GM23338 (cell line): ENCODE data around the gene SPR. TPM values are rescaled to one million over a fixed set of nuclear protein-coding genes. Genes with fewer than 3 reads are reported as not detected.

Source experiments
- ATAC-seq: fragments of 200-7000 bp; cut with Tn5 transposase; 3 replicates; pipeline ENCODE4 v1.9.1; 2020
- DNase-seq: peaks from one replicate; pipeline ENCODE4 v3.0.0-alpha.2; 2015; ENCODE audit warnings: low spot score
- H2AFZ ChIP-seq: fragments of 200-600 bp; sonication (generic); 2 replicates; pipeline ENCODE4 v1.8.0; 2016; ENCODE audit warnings: antibody characterized with exemption, mild to moderate bottlenecking, moderate library complexity
- H3F3A ChIP-seq: fragments of 200-600 bp; sonication (generic); replicated peaks from 2 replicates; pipeline ENCODE4 v1.8.0; 2017; ENCODE audit warnings: antibody characterized with exemption, mixed run types, low read depth
- H3K27ac ChIP-seq: fragments of 200-600 bp; sonication (generic); 2 replicates; pipeline ENCODE4 v1.6.1; 2016; ENCODE audit warnings: low read depth
- H3K27me3 ChIP-seq: fragments of 200-600 bp; sonication (generic); 2 replicates; pipeline ENCODE4 v1.8.0; 2016; ENCODE audit warnings: mild to moderate bottlenecking, mixed run types, moderate library complexity; ENCODE audit not compliant: insufficient read depth
- H3K36me3 ChIP-seq: fragments of 200-600 bp; sonication (generic); 2 replicates; pipeline ENCODE4 v1.8.0; 2016; ENCODE audit warnings: mild to moderate bottlenecking; ENCODE audit not compliant: insufficient read depth
- H3K4me1 ChIP-seq: fragments of 200-600 bp; sonication (generic); 2 replicates; pipeline ENCODE4 v1.8.0; 2016; ENCODE audit warnings: mild to moderate bottlenecking, moderate library complexity; ENCODE audit not compliant: insufficient read depth
- H3K4me2 ChIP-seq: fragments of 200-600 bp; sonication (generic); 2 replicates; pipeline ENCODE4 v1.7.1; 2017; ENCODE audit warnings: mixed run types
- H3K4me3 ChIP-seq: fragments of 200-600 bp; sonication (generic); 2 replicates; pipeline ENCODE4 v1.6.1; 2016; ENCODE audit warnings: mixed run types
- H3K79me2 ChIP-seq: fragments of 200-600 bp; sonication (generic); replicated peaks from 2 replicates; pipeline ENCODE4 v1.8.0; 2017; ENCODE audit warnings: mild to moderate bottlenecking; ENCODE audit not compliant: insufficient read depth
- H3K9me2 ChIP-seq: fragments of 200-600 bp; sonication (generic); 2 replicates; pipeline ENCODE4 v1.8.0; 2017; ENCODE audit not compliant: insufficient read depth
- H4K20me1 ChIP-seq: fragments of 200-600 bp; sonication (generic); replicated peaks from 2 replicates; pipeline ENCODE4 v1.8.0; 2017; ENCODE audit warnings: mild to moderate bottlenecking; ENCODE audit not compliant: insufficient read depth
- H3K27ac Mint-ChIP-seq: 2 replicates; pipeline ENCODE4 v1.8.0; 2020; ENCODE audit warnings: inconsistent platforms, mild to moderate bottlenecking, moderate library complexity, mixed read lengths
- H3K27me3 Mint-ChIP-seq: 3 replicates; pipeline ENCODE4 v1.8.0; 2022; ENCODE audit warnings: low read depth, mild to moderate bottlenecking, moderate library complexity, mixed read lengths, inconsistent platforms; ENCODE audit not compliant: insufficient read depth, poor library complexity
- H3K36me3 Mint-ChIP-seq: 3 replicates; pipeline ENCODE4 v1.8.0; 2021; ENCODE audit warnings: low read depth, mild to moderate bottlenecking, inconsistent platforms, moderate library complexity, mixed read lengths
- H3K4me1 Mint-ChIP-seq: 3 replicates; pipeline ENCODE4 v1.8.0; 2020; ENCODE audit warnings: mild to moderate bottlenecking, inconsistent platforms, mixed read lengths
- H3K4me3 Mint-ChIP-seq: 3 replicates; pipeline ENCODE4 v1.8.0; 2021; ENCODE audit warnings: moderate library complexity, mild to moderate bottlenecking, inconsistent platforms, mixed read lengths
- H3K9me3 Mint-ChIP-seq: 3 replicates; pipeline ENCODE4 v1.8.0; 2020; ENCODE audit warnings: moderate library complexity, mild to moderate bottlenecking, inconsistent platforms, mixed read lengths
- CREB1 ChIP-seq: fragments of 250-450 bp; sonication (Bioruptor Pico); IDR thresholded peaks from 2 replicates; pipeline ENCODE4 v1.5.0; 2020; ENCODE audit warnings: low read depth, mild to moderate bottlenecking, moderate library complexity
- EZH2 ChIP-seq: fragments of 200-600 bp; sonication (generic); IDR thresholded peaks from one replicate; pipeline ENCODE4 v1.8.0; 2017; ENCODE audit warnings: antibody characterized with exemption, mild to moderate bottlenecking, low read depth; ENCODE audit not compliant: unreplicated experiment
- EZH2phosphoT487 ChIP-seq: fragments of 200-600 bp; sonication (generic); IDR thresholded peaks from one replicate; pipeline ENCODE4 v1.8.1; 2018; ENCODE audit warnings: antibody characterized with exemption; ENCODE audit not compliant: unreplicated experiment
- JUNB ChIP-seq: IDR thresholded peaks from one replicate; pipeline ENCODE4 v1.6.1; 2016; ENCODE audit warnings: antibody characterized with exemption; ENCODE audit not compliant: unreplicated experiment
- NANOG ChIP-seq: IDR thresholded peaks from 2 replicates; pipeline ENCODE4 v1.6.1; 2016; ENCODE audit warnings: antibody characterized with exemption, borderline replicate concordance
- POLR2AphosphoS5 ChIP-seq: IDR thresholded peaks from 2 replicates; pipeline ENCODE4 v1.6.1; 2016; ENCODE audit warnings: antibody characterized with exemption, low read depth
- STAT1 ChIP-seq: IDR thresholded peaks from one replicate; pipeline ENCODE4 v1.6.1; 2016; ENCODE audit warnings: antibody characterized with exemption; ENCODE audit not compliant: unreplicated experiment
- ZNF114 ChIP-seq: fragments of 250-450 bp; sonication (Bioruptor Pico); IDR thresholded peaks from 2 replicates; pipeline ENCODE4 v1.5.0; 2020; ENCODE audit warnings: mild to moderate bottlenecking, moderate library complexity
- ZNF331 ChIP-seq: fragments of 250-450 bp; sonication (Bioruptor Pico); IDR thresholded peaks from 2 replicates; pipeline ENCODE4 v1.5.0; 2020; ENCODE audit warnings: low read depth, mild to moderate bottlenecking, moderate library complexity
- polyA plus RNA-seq: library from polyadenylated mRNA; unstranded; fragments of >200 nt; fragmentation: Nextera tagmentation; extraction: Ambion mirVana; gene quantifications from 2 replicates; pipeline ENCODE4 v1.2.1, GENCODE V29; 2016
- total RNA-seq: library from RNA; depleted of rRNA; stranded (reverse); fragments of >200 nt; shearing (Covaris generic); gene quantifications from 2 replicates; pipeline ENCODE4 v1.2.3, GENCODE V29; 2014
- TF ChIP-seq, protein P1 (sequence below), 2 experiments: fragments of 200-600 bp in 1 of 2; sonication (generic) in 1 of 2; conservative IDR thresholded peaks; 2 replicates each; pipeline versions ENCODE4 v1.5.1 to v1.6.1; 2016 to 2017; ENCODE audit warnings: antibody characterized with exemption in 2 of 2, low read depth in 2 of 2, mild to moderate bottlenecking in 2 of 2, moderate library complexity in 1 of 2
- TF ChIP-seq, protein P2 (sequence below): IDR thresholded peaks from one replicate; pipeline ENCODE4 v1.6.1; 2018; ENCODE audit warnings: antibody characterized with exemption; ENCODE audit not compliant: unreplicated experiment
- TF ChIP-seq, protein P3 (sequence below): IDR thresholded peaks from 2 replicates; pipeline ENCODE4 v1.6.1; 2016; ENCODE audit warnings: antibody characterized with exemption
- TF ChIP-seq, protein P4 (sequence below): fragments of 250-450 bp; sonication (Bioruptor Pico); IDR thresholded peaks from 2 replicates; pipeline ENCODE4 v1.5.0; 2020; ENCODE audit warnings: mild to moderate bottlenecking, moderate library complexity

The SPR gene
- total and polyA plus RNA-seq, 2 experiments from 2014 or later = 10.7 to 15.2 TPM

DNA sequence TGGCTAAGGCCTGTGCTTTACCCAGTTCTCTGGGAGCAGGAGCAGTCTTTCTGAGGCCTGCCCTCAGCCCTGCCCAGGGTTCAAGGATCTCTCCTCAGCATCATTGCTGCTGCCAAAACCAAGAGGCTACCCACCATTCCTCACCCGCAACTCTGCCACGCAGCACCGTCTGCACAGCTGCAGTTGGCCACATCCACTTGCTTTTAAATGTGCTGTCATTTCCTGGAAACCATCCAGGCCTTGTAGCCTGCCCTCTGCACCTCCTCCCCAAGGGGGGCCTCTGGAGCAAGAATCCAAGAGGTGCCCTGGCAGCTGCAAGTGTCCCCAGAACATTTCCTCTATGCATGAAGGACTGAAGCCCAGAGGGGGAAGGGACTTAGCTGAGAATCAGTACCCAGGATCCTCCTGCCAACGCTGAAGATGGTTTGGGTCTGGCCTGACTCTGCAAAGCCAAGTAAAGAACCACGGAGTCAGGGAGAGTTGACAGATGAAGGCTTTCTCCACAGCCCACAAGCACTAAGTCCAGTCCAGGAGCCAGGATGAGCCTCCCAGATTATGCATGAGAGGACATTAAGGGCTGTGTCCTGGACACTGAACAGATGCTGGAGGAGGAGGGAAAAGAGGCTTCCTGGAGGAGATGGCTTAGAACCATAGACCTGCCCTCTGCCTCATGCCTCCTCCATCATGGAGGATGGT lies 45.0 kb downstream of the SPR start:
- Histone ChIP-seq H4K20me1 (no peaks in the 10 kb centered on the region), H3K4me3 (no peak overlapping the region), H3K36me3 (no peaks in the 10 kb centered on the region), H3K79me2 (no peaks in the 10 kb centered on the region), H2AFZ (no peak overlapping the region), H3F3A (0 out of 2 replicates have a peak, but pooled peaks cover 4% of the 10 kb centered on the region), H3K9me2 (peaks cover 5% of the 10 kb centered on the region; the same call in 1 of the 2 replicates), H3K27me3 (peaks cover 54% of the 10 kb centered on the region), H3K4me2 (no peak overlapping the region), H3K27ac (no peak overlapping the region), H3K4me1 (peaks cover 8% of the 10 kb centered on the region)
- DNase-seq = no peak
- Mint-ChIP-seq H3K4me3 (no peak overlapping the region), H3K4me1 (peaks cover 21% of the 10 kb centered on the region), H3K27me3 (peaks cover 18% of the 10 kb centered on the region), H3K9me3 (no peaks in the 10 kb centered on the region; the same call in 2 of the 3 replicates), H3K27ac (no peak overlapping the region), H3K36me3 (peaks cover 7% of the 10 kb centered on the region; the same call in 2 of the 3 replicates)
- ATAC-seq = no peak
- TF ChIP-seq CREB1 (CRISPR knock-in tag) (no peak), EZH2phosphoT487 (no peak), ZNF114 (CRISPR knock-in tag) (no peak), POLR2AphosphoS5 (no peak), NANOG (no peak), ZNF331 (no peak), EZH2 (no peak), JUNB (no peak), STAT1 (no peak)
- TF ChIP-seq, protein P1, sequence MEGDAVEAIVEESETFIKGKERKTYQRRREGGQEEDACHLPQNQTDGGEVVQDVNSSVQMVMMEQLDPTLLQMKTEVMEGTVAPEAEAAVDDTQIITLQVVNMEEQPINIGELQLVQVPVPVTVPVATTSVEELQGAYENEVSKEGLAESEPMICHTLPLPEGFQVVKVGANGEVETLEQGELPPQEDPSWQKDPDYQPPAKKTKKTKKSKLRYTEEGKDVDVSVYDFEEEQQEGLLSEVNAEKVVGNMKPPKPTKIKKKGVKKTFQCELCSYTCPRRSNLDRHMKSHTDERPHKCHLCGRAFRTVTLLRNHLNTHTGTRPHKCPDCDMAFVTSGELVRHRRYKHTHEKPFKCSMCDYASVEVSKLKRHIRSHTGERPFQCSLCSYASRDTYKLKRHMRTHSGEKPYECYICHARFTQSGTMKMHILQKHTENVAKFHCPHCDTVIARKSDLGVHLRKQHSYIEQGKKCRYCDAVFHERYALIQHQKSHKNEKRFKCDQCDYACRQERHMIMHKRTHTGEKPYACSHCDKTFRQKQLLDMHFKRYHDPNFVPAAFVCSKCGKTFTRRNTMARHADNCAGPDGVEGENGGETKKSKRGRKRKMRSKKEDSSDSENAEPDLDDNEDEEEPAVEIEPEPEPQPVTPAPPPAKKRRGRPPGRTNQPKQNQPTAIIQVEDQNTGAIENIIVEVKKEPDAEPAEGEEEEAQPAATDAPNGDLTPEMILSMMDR (conservative IDR thresholded peaks at IDR 0.05; ENCODE audit: low read depth in 2 of 2) = no peak
- TF ChIP-seq, protein P2, sequence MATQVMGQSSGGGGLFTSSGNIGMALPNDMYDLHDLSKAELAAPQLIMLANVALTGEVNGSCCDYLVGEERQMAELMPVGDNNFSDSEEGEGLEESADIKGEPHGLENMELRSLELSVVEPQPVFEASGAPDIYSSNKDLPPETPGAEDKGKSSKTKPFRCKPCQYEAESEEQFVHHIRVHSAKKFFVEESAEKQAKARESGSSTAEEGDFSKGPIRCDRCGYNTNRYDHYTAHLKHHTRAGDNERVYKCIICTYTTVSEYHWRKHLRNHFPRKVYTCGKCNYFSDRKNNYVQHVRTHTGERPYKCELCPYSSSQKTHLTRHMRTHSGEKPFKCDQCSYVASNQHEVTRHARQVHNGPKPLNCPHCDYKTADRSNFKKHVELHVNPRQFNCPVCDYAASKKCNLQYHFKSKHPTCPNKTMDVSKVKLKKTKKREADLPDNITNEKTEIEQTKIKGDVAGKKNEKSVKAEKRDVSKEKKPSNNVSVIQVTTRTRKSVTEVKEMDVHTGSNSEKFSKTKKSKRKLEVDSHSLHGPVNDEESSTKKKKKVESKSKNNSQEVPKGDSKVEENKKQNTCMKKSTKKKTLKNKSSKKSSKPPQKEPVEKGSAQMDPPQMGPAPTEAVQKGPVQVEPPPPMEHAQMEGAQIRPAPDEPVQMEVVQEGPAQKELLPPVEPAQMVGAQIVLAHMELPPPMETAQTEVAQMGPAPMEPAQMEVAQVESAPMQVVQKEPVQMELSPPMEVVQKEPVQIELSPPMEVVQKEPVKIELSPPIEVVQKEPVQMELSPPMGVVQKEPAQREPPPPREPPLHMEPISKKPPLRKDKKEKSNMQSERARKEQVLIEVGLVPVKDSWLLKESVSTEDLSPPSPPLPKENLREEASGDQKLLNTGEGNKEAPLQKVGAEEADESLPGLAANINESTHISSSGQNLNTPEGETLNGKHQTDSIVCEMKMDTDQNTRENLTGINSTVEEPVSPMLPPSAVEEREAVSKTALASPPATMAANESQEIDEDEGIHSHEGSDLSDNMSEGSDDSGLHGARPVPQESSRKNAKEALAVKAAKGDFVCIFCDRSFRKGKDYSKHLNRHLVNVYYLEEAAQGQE = no peak
- TF ChIP-seq, protein P3, sequence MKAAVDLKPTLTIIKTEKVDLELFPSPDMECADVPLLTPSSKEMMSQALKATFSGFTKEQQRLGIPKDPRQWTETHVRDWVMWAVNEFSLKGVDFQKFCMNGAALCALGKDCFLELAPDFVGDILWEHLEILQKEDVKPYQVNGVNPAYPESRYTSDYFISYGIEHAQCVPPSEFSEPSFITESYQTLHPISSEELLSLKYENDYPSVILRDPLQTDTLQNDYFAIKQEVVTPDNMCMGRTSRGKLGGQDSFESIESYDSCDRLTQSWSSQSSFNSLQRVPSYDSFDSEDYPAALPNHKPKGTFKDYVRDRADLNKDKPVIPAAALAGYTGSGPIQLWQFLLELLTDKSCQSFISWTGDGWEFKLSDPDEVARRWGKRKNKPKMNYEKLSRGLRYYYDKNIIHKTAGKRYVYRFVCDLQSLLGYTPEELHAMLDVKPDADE = no peak
- TF ChIP-seq, protein P4, sequence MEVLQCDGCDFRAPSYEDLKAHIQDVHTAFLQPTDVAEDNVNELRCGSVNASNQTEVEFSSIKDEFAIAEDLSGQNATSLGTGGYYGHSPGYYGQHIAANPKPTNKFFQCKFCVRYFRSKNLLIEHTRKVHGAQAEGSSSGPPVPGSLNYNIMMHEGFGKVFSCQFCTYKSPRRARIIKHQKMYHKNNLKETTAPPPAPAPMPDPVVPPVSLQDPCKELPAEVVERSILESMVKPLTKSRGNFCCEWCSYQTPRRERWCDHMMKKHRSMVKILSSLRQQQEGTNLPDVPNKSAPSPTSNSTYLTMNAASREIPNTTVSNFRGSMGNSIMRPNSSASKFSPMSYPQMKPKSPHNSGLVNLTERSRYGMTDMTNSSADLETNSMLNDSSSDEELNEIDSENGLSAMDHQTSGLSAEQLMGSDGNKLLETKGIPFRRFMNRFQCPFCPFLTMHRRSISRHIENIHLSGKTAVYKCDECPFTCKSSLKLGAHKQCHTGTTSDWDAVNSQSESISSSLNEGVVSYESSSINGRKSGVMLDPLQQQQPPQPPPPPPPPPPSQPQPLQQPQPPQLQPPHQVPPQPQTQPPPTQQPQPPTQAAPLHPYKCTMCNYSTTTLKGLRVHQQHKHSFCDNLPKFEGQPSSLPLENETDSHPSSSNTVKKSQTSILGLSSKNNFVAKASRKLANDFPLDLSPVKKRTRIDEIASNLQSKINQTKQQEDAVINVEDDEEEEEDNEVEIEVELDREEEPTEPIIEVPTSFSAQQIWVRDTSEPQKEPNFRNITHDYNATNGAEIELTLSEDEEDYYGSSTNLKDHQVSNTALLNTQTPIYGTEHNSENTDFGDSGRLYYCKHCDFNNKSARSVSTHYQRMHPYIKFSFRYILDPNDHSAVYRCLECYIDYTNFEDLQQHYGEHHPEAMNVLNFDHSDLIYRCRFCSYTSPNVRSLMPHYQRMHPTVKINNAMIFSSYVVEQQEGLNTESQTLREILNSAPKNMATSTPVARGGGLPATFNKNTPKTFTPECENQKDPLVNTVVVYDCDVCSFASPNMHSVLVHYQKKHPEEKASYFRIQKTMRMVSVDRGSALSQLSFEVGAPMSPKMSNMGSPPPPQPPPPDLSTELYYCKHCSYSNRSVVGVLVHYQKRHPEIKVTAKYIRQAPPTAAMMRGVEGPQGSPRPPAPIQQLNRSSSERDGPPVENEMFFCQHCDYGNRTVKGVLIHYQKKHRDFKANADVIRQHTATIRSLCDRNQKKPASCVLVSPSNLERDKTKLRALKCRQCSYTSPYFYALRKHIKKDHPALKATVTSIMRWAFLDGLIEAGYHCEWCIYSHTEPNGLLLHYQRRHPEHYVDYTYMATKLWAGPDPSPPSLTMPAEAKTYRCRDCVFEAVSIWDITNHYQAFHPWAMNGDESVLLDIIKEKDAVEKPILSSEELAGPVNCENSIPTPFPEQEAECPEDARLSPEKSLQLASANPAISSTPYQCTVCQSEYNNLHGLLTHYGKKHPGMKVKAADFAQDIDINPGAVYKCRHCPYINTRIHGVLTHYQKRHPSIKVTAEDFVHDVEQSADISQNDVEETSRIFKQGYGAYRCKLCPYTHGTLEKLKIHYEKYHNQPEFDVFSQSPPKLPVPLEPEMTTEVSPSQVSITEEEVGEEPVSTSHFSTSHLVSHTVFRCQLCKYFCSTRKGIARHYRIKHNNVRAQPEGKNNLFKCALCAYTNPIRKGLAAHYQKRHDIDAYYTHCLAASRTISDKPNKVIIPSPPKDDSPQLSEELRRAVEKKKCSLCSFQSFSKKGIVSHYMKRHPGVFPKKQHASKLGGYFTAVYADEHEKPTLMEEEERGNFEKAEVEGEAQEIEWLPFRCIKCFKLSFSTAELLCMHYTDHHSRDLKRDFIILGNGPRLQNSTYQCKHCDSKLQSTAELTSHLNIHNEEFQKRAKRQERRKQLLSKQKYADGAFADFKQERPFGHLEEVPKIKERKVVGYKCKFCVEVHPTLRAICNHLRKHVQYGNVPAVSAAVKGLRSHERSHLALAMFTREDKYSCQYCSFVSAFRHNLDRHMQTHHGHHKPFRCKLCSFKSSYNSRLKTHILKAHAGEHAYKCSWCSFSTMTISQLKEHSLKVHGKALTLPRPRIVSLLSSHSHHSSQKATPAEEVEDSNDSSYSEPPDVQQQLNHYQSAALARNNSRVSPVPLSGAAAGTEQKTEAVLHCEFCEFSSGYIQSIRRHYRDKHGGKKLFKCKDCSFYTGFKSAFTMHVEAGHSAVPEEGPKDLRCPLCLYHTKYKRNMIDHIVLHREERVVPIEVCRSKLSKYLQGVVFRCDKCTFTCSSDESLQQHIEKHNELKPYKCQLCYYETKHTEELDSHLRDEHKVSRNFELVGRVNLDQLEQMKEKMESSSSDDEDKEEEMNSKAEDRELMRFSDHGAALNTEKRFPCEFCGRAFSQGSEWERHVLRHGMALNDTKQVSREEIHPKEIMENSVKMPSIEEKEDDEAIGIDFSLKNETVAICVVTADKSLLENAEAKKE (CRISPR knock-in tag) = no peak
